NCI-H526 treated with DMSO at 0.1 percent for 48 hours (cell line): ENCODE measurements around the gene APP.
A peak's percentile ranks its signal among the peaks of the same experiment; 100 is the strongest.

Experiments
- DNase-seq: peaks from one replicate; lab custom pipeline; 2025; lab: John Stamatoyannopoulos, UW

Gene APP

DNA sequence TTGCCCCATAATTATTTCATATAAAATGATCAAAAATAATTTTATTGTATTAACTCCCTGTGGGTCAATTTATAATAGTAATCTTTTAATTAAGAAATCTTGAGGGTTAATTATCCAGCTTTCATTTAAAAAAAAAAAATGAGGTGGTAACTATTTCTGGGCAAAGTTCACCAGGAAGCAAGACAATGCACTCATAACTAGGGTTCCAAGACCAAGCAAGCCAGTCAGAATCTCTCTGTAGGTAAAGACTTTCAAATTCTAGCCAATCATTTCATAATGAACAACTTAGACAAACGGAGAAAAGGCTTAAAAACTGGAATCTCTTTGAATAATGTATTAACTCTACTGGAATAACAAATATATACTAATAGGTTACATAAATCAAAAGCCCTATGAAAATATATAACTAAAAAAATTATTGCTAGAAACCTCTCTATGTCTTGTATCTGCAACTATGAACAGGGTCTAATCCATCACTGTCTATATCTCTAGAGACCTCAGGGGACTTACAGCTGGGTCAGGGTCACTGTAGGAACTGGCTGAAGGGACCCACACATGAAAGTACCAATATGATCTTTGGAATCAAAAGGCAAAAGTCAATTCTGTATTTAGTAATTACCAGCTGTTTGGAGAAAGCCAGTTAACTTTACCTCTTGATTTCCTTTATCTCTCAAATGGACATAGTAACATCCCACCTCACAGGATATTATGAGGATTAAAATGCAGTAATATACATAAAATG lies 43.3 kb downstream of the APP start:
- DNase-seq = no peak

DNA sequence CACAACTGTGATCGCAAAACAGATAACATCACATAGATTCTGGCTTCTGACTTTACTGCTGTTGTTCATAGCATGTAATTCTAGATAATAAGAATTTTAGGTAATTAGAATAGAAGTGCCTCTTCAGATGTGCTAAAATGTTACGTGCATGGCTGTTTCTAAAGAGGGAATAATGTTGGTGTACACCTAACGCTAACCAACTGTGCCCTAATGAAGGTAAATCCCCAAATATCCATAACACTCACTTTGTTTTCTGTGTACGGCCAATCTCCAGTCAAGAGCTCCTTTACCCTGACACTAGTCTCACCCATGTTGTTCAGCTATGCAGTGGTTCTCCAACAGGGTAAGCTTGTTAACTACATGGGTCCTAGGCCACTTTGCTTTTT lies 44.4 kb downstream of the APP start:
- no peak for DNase-seq

DNA sequence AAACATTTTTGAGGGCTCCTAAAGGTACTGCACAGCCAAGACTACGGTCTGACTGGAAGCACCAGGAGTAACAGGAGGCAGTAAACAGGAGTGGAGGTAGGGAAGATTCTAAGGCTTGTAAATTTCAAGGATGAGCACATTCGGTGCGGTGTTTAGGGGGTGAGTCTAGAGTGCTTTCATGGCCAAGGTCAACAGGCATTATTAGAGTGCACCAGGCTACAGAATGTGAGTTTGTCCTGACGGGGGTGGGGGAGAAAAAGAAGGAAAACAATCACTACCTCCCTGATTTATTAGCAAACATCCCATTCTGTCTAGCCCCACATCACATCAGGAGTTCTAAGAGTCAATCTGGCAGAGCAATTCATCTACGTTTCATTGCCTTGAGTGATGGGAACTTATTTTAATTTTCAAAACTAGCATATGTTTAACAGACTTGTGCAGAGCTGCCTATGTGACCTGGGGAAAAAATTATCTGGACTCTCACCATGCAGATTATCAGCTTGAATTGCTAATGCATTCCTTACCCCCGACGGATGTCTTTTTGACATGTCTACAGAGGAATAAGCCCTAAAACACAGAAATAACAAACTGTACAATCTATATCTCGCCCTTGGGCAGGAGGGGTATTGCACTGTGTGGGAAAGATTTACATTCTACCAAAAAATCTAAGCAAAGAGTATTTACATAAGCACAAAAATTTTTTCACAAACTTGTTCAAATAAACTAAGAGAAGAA lies 45.0 kb downstream of the APP start:
- no peak for DNase-seq

DNA sequence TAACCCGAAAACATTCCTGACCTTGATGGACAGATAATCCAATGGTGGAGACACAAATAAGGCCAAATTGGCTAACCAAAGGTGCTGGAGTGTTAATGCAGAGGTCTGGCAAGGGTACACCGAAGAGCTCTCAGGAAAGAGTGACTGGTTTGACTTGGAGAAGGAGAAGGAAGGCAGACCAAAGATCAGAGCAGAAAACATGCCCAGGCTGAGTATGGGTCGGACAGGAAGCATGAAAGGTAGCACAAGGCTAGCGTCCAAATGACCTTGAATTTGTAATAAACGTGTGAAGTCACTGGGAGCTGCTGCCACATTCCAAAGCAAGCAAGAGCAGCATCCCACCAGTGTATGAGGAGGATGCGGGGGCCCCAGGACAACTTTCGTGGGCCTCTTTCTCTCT lies 45.7 kb downstream of the APP start:
- DNase-seq = peak; percentile 23

DNA sequence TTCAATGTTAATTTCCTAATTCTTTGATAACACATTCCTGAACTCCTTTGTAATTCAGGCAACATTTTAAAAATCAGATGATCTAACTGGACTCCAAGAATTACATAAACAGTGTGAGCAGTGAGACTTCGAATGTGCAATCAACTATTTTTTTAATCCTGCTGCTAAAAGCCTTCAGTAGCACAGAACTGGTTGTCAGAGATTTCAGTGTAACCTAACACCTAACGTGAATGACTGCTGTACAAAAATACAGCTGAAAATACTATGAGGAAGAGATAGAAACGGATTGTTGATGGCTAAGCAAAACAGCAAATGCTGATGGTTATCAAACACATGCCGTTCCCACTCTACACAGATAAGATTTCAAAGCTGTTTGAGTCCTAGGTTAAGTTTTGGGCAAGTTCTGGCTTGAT lies 46.1 kb downstream of the APP start:
- DNase-seq = peak; percentile 23

DNA sequence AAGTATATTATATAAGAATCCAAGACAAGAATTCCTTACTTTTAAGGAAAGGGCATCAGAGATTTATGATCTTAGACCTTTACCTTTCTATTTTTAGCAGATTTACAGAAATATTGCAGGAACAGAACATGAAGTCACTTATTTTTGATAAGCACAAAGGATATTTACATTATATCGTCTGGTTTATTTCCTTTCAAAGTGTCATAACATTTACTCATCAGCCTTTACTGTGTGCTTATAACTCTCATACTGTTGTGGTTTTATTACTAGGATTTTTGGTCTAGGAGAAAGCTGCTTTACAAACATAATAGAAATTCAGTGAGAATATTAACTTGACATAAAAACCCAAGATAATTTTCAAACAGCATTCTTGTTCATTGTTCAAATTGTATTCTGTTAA lies 47.6 kb downstream of the APP start:
- no peak for DNase-seq

DNA sequence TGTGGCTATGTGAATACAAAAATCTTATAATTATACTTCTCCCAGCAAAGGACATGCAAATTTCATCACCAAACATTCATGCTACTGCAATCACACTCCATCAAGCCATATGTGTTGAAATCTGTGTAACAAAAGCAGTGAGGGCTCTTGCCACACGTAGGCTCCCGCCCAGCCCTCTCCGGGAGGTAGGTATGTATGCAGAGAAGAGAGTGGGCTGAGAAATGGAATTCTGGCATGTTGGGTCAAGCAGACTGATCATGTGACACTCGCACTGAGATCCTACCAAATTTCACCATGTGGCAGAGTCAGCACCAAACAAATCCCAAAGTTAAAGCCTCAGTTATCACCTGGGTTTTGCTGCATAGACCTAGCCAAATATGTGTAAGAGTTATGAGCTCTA lies 49.7 kb downstream of the APP start:
- no peak for DNase-seq

DNA sequence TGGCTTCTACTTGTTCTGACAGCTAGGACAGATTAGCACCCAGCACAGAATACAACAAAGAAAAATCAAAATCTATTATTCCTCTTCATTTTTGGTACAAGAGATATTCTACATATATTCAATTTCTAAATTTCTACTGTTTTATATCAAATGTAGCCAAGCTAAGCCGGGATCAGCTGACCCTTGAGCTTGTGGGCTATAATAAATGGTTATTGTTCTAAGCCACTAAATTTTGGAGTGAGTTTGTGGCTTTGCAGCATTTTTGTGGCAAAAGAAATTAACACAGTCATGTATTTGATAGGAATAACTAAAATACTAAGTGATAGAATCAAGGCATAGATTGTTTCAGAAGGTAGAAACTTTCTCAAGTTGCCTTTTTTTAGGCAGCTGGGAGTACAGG lies 50.7 kb downstream of the APP start:
- DNase-seq = no peak

DNA sequence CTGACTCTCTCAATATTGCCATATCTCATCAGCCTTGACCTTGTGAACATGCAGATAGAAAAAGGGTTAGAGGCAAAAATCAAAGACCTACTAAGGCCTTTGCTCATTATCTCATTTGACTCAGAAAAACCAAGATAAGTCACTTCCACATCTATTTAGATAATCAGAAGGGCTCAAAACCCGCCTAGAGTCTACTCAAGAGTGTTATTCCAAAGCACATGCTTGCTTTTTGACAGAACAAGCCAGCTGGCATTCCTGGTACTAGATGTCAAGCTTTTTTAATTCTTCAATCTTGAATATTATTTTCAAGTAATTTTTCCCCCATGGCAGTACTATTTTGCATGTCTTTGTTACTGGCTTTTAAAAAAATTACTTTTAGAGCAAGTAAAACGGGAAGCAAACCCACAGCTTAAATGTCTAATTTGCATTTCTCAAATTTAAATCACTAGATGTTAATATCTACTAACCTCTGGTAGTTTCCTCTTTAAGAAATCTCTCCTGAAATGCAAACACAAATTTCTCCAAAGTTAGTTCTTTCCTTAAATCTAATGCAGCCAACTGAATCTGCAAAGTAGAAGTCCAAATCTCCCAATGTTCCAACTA lies 51.5 kb downstream of the APP start:
- DNase-seq = no peak

DNA sequence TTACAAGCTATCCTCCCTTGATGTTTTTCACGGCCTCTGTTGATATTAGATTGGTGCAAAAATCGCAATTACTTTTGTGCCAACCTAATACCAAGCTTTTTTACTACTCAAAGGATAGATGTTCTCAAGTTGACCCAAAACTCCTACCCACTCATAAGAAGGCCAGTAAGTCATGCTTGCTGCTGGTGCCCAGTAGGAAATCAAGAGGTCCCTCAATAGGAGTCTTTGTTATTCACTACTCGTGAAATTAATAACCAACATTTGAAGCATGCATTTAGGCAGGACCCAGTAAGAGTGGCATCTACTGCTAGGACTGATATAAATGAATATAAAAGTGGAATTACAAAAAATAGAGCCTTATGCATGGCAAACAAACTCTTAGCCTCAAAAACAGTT lies 52.6 kb downstream of the APP start:
- DNase-seq = no peak

DNA sequence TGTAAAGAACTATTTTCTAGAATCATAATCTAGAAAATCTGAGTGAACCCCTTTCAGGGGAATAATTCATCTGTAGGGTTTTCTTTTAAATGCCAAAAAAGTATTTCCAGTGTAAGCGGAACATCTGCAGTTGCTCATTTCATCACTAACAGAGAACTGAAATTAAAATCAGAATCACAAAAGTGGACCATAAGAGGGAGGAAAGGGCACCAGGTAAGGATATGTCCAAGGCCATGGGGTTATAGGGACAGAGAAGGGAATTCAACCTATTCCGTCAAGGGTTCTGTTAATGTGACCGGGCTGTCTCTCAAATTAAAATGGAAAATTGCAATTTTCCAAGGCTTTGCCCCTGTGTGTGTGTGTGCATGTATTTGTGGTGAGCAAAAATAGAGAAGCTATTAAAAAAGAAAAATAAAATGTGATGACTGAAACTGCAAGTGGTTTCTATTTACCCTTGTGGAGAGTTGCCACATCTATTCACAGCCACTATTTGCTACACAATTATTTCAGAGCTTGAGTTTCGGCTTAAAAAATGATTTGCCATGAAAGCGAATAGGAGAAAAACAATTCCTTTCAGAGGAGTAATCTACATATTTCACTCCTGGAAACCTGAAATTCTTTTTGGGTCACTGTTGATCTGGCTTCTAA lies 53.1 kb downstream of the APP start:
- no peak for DNase-seq

DNA sequence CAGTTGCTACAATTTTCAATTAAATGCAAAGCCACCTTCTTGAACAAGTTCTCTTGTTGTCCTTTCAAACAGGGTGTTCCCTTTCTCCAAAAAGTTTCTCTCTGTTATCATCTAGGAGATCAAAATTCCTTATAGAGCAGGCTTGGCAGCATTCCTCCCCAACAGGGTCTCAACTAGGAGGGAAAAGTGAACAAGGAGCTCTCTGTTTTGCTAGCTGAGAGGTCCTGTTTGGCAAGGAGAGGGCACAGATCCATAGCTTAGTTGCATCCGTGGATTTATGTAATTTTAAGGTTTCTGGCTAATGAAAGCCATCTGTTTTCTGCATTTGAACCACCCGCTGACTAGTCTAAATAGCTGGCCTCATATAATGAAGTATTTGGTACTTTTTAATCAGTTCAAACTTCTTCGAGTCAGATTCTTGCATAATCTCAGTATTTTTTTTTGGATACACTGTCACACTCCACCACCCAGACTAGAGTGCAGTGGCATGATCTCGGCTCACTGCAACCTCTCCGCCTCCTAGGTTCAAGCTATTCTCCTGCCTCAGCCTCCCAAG lies 54.0 kb downstream of the APP start:
- DNase-seq = peak; percentile 26

DNA sequence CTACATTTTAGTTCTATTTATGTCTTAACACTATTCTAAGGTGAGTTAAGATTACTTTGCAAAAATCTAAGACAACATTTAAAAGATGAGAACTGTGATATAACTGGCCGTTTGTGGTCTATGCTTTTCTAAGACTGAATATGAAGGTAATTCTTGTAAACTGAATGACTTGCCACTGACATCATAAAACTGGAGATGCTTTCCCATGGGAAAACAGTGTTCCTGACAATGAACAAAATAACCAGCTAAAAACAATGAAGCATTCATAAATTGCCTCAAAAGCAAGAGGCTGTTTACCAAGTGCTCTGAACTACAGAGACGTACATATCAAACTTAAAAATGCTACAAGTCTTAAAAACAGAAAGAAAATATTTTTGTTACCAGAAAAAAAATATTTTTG lies 54.7 kb downstream of the APP start:
- DNase-seq = no peak

DNA sequence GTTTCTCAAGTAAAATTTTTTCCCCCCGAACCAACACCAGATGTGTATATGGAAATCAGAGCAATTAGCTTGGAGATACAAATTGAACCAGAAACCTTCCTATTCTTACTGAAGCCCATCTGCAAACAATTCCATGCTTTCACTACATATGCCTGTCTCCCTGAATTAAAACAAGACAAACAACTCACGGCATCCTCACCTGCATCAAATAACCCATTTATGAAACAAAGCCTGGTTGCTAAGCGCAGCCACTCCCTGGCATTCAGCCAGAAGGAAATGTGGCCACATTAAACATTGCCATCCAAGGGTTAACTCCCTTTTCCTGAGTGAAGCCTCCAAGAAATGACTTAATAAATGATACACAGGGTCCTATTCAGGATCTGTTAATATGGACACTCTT lies 55.3 kb downstream of the APP start:
- DNase-seq = peak; percentile 74

DNA sequence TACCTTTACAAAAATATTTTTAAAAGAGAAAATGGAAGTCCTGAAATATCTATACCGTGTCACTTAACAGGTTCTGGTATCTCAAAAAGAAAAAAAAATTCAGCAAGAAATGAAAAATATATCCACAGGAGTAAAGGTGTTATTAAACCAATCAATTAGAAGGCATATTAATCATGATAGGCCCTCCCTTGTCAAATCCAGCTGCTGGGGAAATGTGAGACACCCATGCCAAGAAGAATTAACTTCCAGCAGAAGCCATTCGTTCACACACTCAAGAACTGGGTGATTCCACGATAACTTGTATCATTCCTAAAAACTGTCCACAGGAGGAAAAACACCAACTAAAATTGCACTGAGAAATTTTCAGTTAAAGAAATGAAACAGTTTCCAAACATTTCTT lies 57.6 kb downstream of the APP start:
- no peak for DNase-seq

DNA sequence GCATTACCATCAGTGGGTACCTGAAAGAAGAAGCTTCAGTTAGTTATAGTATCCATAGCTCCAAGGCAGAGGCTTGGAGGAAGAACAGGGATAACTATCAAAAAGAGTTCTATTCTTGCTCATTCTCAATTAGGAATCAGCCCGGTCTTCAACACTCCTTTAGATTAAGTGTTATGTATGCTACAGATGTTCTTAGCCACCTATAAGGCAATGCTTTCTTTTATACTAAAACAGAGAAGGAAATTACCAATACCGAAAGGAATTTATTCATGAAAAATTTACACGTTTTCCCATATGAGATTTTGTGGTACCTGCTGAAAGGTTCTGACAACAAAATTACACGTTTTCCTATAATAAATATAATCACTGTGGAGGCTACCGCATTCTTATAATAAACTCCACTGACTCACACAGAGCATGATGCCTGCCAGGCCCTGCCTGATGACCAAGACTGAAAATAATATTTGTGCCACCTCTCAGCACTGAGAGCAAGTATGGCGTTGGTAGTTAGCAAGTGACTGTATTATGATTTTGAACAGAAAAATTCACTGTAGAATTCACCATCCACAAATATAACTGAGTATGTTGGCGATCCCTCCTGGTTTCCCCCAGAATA lies 58.3 kb downstream of the APP start:
- DNase-seq = no peak

DNA sequence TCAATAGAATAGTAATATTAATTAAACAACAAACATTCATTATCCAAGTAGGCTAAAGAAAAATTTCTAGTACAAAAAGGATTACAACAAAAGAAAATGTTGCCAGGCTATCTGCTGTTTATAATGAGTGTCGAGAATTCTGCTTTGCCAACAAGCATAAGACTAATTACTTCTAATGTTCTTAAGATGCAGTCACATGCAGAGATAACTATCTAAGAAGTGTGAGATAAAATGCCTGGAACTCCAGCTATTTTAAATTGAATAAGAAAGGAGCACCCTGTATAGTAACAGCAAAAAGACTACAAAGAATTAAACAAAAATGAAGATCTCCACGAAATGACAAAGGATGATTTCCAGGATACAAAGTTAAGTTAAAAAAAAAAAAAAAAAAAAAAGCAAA lies 59.9 kb downstream of the APP start:
- no peak for DNase-seq

DNA sequence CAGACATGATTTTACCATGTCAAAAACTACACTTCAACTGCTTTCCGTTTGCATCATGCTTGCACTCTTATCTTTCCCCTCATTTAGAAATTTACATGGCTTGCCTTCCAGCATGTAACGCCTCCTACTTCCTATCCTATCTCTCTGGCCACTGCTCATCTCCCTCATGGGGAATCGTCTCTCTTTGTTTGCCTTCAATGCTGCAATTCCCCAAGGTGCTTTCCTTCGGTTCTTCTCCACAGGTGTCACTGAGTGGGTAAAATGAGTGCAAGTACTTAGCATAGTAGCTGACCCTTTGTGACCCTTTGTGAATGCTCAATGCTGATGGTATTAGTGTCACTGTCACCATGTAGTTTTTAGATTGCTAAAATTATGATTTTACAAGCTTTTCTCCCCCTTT lies 63.1 kb downstream of the APP start:
- DNase-seq = no peak

DNA sequence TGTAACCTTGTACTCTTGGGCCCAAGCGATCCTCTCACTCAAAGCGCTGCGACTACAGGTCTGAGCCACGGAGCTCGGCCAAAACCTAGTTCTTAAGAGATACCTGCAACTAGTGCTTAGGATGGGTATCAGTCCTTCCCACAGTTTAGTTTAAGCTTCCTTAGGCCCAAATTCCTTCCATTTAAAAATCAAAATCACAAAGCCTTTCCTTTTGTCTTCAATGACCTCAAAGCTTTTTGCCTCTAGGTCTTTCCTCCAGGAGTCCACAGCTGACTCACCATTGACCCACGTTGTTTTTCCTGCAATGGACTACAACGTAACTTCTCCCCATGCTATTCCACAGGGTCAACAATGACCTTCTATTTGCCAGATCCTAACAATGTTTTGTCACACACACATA lies 64.0 kb downstream of the APP start:
- no peak for DNase-seq

DNA sequence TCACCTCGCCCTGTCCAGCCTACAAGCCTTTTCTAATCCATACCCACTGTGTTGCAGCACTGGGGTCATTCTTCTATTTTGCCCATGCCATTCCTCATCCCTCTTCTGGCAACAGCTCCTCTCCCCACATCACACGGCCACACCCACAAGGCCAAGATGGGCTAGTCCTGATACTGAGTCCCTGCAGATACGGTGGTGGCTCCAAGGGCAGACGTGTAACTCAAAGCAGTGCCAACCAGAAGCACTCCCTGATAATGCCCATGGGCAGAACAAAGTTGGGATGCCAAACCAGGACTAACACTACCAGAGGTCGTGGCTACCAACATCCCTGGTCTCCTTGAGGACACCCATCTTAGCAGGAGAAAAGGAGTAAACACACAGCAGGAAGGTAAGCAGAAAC lies 64.8 kb downstream of the APP start:
- no peak for DNase-seq

DNA sequence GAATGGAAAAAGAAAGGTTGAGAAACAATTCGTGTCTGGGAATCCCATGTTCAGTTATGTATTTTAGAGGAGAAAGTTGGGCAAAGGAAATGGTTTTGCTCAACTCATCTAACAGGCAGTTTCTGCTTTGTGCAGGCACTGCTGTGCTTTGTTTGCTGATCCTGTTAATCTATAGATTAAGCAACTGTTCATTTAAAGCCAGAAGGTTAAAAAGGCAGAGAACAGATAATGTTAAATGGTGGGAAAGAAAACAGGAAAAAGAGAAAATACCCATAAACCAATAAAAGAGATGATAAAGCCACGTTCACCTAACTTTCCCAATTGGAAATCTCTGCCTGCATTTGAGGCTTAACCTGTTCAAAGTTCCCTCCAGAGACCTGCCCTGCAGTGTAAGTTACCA lies 70.0 kb downstream of the APP start:
- DNase-seq = no peak

DNA sequence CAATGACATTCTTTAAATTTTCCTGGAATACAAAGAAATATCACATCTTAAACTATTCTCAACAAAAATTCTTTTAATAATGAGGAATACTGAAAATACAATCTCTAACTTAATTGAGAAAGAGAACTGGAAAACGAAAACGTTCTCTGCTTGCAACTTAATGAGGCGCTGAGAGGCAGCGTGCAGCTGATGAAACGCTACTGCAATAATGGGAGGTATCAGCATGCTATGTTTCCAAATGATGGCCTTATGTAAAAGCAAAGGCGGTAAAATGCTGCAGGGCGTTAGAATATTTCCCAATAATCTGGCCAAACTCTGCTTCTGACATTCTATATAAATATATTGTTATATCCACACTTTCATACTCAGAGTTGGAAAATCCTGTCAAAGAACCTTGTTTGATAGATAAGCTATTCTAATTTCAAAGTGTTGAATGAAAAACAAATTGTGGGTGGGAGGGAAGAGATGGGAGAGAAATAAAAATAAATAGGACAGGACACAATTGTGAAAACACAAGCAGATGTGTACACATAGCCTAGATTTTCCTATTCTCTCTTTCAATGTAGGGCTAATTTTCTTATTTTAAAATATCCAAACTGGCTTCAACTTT lies 70.9 kb downstream of the APP start:
- DNase-seq = peak; percentile 37
